ENCODE measurements around the gene ANKS6. TPM values are rescaled to one million over a fixed set of nuclear protein-coding genes. Genes with fewer than 3 reads are reported as not detected.

Gene ANKS6
- total and polyA plus RNA-seq, 9 of the 15 experiments (the other 6 are each of a cell fraction or from before 2014, with no cell fraction given): 9.9 to 74.5 (median 36.9) TPM

DNA sequence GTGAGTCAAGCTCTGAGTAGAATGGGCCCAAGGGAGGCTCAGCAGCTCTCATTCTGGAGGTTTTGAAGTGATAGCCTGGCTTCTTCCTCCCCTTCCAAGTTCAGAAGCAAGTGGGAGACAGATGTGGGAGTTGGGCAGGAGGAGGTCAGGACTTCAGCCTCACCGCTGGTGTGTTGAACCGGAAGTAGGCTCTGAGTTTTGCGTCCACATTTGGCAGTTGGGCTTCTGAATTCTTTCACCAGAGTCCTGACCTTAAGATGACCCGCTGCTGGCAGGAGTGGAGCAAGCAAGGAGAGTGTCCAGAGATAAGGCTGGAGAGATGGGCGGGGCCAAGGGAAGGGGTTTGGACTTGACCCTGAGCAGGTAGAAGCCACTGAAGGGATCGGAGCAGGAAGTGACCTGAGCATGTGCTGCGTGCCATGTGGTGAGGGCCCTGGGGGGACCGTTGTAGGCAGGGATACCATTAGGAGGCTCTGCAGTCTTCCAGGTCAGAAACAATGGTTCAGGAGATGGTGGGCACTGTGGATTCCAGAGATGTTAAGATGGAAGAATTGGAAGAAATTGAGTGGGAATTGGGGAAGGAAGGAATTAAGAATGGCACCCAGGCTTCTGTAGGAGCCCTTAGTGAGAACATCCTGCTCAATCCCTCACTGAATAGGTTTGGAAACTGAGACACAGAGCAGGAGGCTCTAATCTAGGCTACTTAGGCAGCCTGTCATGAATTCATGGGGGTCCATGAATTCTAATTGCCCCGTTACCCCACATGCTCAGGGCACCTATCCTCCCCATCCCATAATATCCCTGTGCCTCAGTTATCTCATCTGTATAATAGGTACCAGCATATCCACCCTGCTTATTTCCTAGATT, 37.0 kb upstream of the ANKS6 start (continued):
- TF ChIP-seq, protein P1, sequence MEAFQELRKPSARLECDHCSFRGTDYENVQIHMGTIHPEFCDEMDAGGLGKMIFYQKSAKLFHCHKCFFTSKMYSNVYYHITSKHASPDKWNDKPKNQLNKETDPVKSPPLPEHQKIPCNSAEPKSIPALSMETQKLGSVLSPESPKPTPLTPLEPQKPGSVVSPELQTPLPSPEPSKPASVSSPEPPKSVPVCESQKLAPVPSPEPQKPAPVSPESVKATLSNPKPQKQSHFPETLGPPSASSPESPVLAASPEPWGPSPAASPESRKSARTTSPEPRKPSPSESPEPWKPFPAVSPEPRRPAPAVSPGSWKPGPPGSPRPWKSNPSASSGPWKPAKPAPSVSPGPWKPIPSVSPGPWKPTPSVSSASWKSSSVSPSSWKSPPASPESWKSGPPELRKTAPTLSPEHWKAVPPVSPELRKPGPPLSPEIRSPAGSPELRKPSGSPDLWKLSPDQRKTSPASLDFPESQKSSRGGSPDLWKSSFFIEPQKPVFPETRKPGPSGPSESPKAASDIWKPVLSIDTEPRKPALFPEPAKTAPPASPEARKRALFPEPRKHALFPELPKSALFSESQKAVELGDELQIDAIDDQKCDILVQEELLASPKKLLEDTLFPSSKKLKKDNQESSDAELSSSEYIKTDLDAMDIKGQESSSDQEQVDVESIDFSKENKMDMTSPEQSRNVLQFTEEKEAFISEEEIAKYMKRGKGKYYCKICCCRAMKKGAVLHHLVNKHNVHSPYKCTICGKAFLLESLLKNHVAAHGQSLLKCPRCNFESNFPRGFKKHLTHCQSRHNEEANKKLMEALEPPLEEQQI (IDR thresholded peaks at IDR 0.05): no peak
- no peak for TF ChIP-seq XRCC3 (IDR thresholded peaks at IDR 0.05)
- no peak for TF ChIP-seq POU5F1 (IDR thresholded peaks at IDR 0.05; ENCODE audit: borderline replicate concordance, low read depth, low read length, partially characterized antibody)
- TF ChIP-seq NBN (IDR thresholded peaks at IDR 0.05; ENCODE audit: low read depth): peak; percentile 76
- no peak for TF ChIP-seq ZNF444 (CRISPR knock-in tag; IDR thresholded peaks at IDR 0.05)
- peak; percentile 69 for TF ChIP-seq RBM25 (IDR thresholded peaks at IDR 0.05; ENCODE audit: low read depth, low read length, severe bottlenecking)
- TF ChIP-seq RBM17 (IDR thresholded peaks at IDR 0.05; ENCODE audit: borderline replicate concordance, low read depth, low read length): no peak
- TF ChIP-seq, protein P2, sequence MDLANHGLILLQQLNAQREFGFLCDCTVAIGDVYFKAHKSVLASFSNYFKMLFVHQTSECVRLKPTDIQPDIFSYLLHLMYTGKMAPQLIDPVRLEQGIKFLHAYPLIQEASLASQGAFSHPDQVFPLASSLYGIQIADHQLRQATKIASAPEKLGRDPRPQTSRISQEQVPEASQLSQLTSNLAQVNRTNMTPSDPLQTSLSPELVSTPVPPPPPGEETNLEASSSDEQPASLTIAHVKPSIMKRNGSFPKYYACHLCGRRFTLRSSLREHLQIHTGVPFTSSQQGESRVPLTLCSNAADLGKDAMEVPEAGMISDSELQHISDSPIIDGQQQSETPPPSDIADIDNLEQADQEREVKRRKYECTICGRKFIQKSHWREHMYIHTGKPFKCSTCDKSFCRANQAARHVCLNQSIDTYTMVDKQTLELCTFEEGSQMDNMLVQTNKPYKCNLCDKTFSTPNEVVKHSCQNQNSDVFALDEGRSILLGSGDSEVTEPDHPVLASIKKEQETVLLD (IDR thresholded peaks at IDR 0.05): peak; percentile 75; the same call in 1 of the 2 replicates
- TF ChIP-seq, protein P3, sequence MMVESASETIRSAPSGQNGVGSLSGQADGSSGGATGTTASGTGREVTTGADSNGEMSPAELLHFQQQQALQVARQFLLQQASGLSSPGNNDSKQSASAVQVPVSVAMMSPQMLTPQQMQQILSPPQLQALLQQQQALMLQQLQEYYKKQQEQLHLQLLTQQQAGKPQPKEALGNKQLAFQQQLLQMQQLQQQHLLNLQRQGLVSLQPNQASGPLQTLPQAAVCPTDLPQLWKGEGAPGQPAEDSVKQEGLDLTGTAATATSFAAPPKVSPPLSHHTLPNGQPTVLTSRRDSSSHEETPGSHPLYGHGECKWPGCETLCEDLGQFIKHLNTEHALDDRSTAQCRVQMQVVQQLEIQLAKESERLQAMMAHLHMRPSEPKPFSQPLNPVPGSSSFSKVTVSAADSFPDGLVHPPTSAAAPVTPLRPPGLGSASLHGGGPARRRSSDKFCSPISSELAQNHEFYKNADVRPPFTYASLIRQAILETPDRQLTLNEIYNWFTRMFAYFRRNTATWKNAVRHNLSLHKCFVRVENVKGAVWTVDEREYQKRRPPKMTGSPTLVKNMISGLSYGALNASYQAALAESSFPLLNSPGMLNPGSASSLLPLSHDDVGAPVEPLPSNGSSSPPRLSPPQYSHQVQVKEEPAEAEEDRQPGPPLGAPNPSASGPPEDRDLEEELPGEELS (CRISPR knock-in tag; IDR thresholded peaks at IDR 0.05; ENCODE audit: borderline replicate concordance): peak; percentile 92
- no peak for TF ChIP-seq ZFP36 (IDR thresholded peaks at IDR 0.05; ENCODE audit: low read depth, low read length, partially characterized antibody)
- no peak for TF ChIP-seq SIRT6 (IDR thresholded peaks at IDR 0.05; ENCODE audit: low read depth, low read length)
- TF ChIP-seq, protein P4, sequence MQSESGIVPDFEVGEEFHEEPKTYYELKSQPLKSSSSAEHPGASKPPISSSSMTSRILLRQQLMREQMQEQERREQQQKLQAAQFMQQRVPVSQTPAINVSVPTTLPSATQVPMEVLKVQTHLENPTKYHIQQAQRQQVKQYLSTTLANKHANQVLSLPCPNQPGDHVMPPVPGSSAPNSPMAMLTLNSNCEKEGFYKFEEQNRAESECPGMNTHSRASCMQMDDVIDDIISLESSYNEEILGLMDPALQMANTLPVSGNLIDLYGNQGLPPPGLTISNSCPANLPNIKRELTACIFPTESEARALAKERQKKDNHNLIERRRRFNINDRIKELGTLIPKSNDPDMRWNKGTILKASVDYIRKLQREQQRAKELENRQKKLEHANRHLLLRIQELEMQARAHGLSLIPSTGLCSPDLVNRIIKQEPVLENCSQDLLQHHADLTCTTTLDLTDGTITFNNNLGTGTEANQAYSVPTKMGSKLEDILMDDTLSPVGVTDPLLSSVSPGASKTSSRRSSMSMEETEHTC (IDR thresholded peaks at IDR 0.05): no peak
- no peak for TF ChIP-seq HDAC6 (IDR thresholded peaks at IDR 0.05; ENCODE audit: low read depth, low read length)
- TF ChIP-seq CREM (IDR thresholded peaks at IDR 0.05; ENCODE audit: low read depth): 0 out of 2 replicates have a peak, but pooled peaks have one; percentile 48
- TF ChIP-seq, protein P5, sequence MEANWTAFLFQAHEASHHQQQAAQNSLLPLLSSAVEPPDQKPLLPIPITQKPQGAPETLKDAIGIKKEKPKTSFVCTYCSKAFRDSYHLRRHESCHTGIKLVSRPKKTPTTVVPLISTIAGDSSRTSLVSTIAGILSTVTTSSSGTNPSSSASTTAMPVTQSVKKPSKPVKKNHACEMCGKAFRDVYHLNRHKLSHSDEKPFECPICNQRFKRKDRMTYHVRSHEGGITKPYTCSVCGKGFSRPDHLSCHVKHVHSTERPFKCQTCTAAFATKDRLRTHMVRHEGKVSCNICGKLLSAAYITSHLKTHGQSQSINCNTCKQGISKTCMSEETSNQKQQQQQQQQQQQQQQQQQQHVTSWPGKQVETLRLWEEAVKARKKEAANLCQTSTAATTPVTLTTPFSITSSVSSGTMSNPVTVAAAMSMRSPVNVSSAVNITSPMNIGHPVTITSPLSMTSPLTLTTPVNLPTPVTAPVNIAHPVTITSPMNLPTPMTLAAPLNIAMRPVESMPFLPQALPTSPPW (CRISPR knock-in tag; IDR thresholded peaks at IDR 0.05): peak; percentile 67
- peak; percentile 79 for TF ChIP-seq SOX6 (IDR thresholded peaks at IDR 0.05)

Measured in K562 (cell line).